GM18499 (cell line): ENCODE data around the gene FBLN5.
"Not testable (repeated sequence)": the region's sequence is repeated elsewhere in the genome, so short reads cannot be mapped to it uniquely, and the experiment has no call there.

ENCODE experiments used
- ATAC-seq: cut with Tn5 transposase; IDR thresholded peaks from one replicate; pipeline ENCODE4 v1.9.1; 2021; ENCODE audit warnings: moderate number of reproducible peaks; ENCODE audit not compliant: insufficient read depth, unreplicated experiment

FBLN5 gene

GRCh38 chr14:91870001-91870400, 77.5 kb downstream of the FBLN5 start:
- ATAC-seq, result no peak

- no peak for ATAC-seq
These were observed 77.9 kb downstream of the FBLN5 start for GRCh38 chr14:91869556-91869955.

DNA sequence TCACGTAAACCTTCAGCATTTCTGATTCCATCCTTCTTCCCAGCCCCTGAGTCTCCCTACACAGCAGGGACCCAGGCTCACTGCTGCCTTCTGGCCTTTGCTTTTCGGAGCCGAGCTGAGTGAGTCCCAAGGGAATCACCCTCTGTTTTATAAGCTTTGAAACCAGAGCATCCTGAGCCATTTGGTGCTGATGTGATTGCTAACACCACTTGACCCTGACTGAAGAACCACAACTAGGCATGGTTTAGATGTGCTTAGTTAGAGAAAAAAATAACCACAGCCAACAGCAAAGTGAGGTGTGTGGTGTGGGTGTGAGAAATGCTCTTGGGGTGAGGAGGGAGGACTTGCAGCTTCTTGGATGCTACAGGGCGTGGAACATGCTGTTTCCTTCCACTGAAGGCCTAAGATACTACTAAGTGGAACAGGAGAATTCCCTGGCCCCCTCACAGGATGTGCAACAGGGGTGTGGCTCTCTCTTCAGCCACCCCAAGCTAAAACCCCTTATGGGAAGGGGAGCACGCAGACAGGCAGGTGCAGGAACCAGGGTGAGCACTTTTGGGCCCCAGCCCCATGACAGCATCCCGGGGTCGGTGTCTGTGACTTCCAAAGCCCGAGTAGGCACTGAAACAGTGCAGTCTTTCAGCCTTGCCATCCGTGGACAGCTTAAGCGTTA, 80.0 kb downstream of the FBLN5 start, which contains the start of gene TC2N:
Gene TC2N, minus strand, starts transcription at position 221 of the 673 bp plus-strand sequence. CDS start 53,767 bp downstream, outside the sequence.
- ATAC-seq, result no peak

DNA sequence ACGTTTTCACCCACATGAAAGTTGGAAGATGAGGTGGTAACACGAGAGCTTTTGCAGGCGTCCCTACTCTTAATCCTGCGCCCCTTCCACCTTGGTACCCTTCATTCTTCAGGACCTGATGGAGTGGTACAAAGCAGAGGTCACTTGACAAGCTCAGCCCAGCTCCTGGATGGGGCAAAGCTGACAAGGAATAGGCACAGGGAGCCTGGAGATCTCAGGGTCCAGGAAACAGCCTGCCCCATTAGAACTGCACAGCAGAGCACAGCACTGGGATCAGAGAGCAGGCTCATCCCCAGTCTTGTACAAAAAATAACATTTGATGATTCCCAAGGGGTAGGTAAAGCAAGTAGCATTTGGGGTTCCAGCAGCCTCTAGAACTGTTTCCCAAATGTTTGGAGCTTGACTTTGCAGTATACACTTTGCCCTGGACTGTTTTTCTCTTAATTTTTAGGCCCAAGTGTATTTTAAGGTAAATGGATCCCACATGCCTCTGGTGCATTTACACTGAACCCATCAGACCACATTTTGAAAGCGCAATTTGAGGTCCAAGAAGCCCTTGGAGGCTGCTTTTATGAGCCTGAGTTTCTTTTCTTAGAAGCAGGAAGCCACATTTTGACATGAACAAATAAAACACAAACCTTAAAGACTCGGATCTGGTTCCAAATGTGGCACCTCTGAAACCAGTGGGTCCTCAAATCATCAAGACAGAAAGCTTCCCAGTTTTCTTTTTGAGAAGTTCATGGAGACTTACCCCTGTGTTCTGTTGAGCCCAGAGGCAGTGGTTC, 80.8 kb downstream of the FBLN5 start:
- ATAC-seq, result no peak

- ATAC-seq, result no peak
These were observed 81.4 kb downstream of the FBLN5 start for GRCh38 chr14:91866061-91866460.

- no peak for ATAC-seq
These were observed 85.1 kb downstream of the FBLN5 start for GRCh38 chr14:91862417-91862816.

DNA sequence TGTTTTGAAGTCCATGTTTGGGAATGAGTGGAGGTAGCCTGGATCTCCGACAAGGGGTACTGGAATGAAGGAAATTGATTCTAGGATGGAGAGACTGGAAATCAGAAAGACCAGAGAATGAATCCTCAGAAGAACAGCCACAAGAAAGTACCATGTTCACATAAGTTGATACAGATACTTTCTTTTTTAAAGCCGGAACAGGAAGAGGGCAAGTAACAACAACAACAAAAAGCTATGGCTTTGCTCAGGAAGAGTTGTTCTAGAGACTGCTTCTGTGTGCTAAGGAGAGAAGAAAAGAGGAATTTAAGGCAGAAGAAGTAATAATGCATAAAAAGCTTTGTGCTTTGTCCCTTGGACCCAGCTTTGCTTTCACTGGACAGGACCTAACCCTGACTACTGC, 86.4 kb downstream of the FBLN5 start:
- no peak for ATAC-seq

DNA sequence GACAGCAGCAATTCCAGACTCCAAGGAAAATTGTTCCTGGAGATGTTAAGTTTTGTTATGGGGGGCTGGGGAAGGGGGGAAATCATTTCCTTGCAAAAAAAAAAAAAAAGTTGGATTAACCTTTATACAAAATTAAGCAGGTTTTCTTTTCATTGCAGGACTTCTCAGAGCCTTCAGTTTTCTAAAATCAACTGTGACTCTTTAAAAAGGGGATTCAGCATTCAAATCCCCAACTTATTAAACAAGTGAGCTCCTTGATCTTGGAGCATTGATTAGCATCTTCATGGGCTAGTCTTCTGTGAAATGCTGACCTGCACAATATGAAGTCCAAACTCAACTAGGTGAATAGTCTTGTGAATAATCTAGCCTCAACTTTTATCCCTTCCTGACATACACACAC, 87.3 kb downstream of the FBLN5 start:
- no peak for ATAC-seq

GRCh38 chr14:91858536-91859275, 88.8 kb downstream of the FBLN5 start:
- ATAC-seq, result peak; percentile 53

GRCh38 chr14:91857614-91858013, 89.9 kb downstream of the FBLN5 start:
- ATAC-seq, result no peak

- no peak for ATAC-seq
These were observed 93.1 kb downstream of the FBLN5 start for GRCh38 chr14:91854327-91854934.

DNA sequence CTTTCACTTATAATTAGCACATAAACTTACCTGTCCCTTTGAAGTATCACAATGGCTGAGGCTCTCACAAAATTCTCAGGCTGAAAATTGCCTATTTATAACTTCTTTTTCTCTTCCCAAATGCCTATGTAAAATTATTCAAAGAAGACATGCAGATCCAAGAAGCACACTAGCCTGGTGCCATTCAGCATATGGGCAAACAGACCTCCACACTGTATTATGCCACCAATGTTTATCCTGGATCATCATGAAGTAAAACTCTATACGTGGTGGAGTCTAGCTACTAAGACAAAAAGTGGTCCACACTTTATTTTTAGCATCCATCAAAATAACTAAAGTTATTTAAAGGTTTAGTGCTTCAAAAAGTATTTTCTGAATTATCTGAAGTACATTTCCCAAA, 95.9 kb downstream of the FBLN5 start:
- no peak for ATAC-seq

DNA sequence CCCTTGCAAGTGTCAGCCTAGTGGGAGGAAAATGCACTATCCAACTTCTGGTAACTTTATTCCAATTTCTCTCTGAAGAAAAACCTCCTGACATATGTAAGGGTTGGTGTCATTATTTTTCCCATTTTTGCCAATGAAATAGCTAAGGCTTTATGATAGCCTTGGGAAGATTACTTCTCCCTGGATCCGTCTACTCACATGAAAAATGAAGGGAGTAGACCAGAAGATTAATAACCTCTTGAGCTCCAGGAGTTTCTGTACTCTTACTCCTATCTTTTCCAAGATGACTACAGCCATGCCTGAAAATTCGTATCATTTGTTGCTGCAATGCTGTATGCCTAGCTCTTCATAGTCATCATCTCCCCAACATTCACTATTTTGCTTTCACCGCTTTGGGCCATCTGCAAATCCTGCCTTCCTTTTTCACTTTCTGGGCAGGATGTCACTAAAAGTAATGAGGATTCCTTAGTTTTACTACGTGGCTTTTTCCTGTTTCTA, 98.9 kb downstream of the FBLN5 start:
- no peak for ATAC-seq

DNA sequence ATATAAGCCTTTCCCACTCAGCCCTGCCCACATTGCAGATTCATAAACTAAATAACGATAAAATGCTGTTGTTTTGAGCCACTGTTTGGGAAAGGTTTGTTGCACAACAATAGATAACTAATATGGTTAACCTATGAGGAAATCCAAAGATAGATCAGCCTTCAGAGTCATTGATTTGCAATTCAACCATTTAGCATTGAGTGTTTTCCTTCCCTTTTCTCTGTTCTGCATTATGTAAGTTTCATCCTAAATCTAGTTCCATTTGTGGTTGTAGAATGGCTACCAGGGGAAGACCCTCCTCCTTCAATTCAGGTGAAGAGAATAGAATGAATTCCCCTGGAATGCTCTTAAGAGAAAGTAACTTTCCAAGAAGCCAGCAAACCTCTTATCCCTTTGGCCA, 99.8 kb downstream of the FBLN5 start:
- ATAC-seq, result no peak

DNA sequence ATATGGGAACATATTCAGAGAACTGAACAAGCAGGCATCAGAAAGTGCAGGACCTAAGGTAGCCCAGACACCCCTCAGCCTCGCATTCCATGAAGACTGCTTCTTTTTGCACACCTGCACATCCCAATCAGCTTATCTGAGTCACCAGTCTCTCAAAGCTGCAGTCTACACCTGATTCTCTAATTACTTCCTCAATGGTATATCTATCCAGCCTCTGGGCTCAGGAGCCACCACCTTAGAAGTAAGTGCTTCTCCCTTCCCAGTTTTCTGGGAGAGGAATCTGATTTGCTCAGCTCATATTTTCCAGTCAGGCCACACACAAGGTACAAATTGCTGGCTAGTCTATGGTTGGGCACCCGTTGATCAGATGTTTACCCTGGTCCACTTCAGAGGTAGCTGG, 101.8 kb downstream of the FBLN5 start:
- ATAC-seq, result no peak

DNA sequence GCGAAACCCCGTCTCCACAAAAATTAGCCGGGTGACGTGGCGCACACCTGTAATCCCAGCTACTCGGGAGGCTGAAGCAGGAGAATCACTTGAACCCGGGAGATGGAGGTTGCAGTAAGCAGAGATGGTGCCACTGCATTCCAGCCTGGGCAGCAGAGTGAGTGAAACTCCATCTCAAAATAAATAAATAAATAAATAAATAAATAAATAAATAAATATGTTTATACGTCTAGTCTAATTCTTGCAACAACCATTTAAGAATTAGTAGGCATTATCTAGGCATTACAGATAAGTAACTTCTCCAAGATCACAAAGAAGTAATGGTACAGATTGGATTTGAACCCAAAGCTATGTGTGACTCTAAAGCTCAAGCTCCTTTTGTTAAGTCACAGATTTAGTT, 102.4 kb downstream of the FBLN5 start:
- not testable (repeated sequence) for ATAC-seq

DNA sequence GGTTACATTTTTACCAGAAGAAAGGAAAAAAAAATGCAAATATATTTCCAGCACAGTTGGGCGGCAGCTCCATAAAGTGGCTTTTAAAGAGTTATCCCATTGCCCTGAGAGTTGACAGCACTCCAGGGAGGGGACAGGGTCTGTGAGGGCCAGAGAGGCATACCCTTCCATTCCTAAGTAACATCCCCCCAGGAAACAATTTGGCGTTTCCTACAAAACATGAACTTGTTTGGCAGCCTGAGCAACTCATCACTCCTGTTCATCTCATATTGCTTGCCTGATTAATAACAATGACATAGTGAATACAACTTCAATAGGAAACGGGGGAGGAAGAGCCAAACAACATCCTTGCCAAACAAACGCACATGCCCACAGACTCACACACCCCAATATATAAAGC, 103.5 kb downstream of the FBLN5 start:
- ATAC-seq, result no peak

DNA sequence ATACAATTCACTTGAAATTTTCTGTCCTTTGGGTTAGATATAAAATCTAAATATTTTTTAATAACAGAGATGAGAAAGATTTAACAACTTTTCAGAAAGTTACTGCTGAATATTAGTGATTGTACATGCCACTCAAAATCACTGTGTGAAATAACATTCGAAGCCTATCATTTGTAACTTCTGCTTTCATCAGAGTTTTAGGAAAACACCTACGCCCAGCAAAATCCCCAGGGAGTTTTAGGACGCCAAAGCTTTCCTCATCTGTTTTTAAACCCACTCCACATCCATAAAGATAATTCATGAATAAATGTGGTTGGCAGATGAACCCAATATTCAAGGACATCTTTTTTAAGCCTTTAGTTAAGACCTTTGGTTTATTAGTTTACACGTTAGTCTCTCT, 104.1 kb downstream of the FBLN5 start:
- ATAC-seq, result no peak

DNA sequence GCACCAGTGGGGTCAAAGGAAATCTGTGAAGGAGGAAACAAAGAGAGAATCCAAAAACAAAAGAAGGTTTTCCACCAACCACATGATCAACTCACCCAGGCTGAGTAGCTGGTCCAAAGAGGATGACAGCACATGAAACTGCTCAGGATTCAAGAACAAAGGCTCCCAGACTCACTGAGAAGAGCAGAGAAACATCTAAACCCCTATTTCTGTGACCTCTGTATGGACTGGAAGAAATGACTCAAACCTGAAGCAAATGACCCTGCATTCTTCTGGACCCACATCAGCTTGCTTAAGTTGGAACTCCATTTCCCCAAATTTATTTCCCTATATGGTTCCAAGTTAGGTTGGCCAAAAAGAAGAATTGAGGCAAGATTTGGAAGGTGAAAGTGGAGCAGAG, 106.4 kb downstream of the FBLN5 start:
- ATAC-seq, result no peak

DNA sequence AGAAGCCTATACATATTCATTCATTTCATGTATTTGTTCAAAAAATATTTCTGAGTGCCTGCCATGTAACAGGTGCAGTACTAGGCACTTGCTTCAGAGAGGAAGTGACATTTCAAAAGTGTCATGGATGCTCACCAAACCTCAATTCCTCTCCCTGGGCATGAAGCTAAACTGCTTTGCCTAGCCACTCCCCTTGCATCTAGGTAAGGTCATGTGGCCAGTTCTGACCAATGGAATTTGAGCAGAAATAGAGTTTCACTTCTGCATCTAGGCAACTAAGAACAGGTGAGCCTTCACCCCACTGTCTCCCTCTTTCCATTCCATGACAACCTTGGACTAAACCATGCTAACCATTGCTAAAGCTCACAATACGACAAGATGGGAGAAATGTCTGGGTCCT, 107.7 kb downstream of the FBLN5 start:
- ATAC-seq, result no peak

GRCh38 chr14:91837076-91837475, 110.4 kb downstream of the FBLN5 start:
- ATAC-seq, result no peak
